ENCODE measurements around the gene AHCYL2. TPM values are rescaled to one million over a fixed set of nuclear protein-coding genes. Genes with fewer than 3 reads are reported as not detected.

The AHCYL2 gene
- total RNA-seq, 5 donors from 2014 or later (not counting 1 experiment from before 2014, with no cell fraction given): 13.1 to 17.6 (median 15.9) TPM

DNA sequence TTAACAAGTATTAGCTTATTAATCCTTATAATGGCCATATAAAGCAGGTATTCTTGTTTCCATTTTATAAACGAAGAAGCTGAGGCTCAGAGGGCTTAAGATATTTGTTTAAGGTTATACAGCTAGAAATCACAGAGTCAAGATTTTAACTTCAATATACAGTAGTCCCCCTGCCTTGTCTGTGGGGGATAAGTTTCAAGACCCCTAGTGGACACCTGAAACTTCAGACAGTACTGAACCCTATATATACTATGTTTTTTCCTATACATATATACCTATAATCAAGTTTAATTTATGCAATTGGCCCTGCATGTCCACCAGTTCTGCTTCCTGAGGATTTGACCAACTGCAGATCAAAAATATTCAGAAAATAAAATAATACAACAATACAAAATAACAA is 165.0 kb downstream of the AHCYL2 start:
- no peaks in the 10 kb centered on the region for H3K9me3 Mint-ChIP-seq
- H3K36me3 Mint-ChIP-seq: peaks cover 24% of the 10 kb centered on the region
- H3K27me3 Mint-ChIP-seq: no peaks in the 10 kb centered on the region
- POLR2A ChIA-PET: interaction anchor here in 1 of 2 donors (0.6 kb wide), 1 partner anchor 51 kb away, joined by 3 read pairs; no protein-coding TSS in a partner anchor
- peaks cover 5 to 10% of the 10 kb centered on the region in 2 donors for H3K36me3 ChIP-seq (ENCODE audit: control insufficient read depth in 2 of 2, extremely low read depth in 1 of 2, insufficient read depth in 1 of 2, low read length in 1 of 2)
- no peaks in the 10 kb centered on the region for H3K4me1 ChIP-seq (ENCODE audit: control insufficient read depth in 1 of 2, extremely low read depth in 1 of 2, insufficient read depth in 2 of 2, low read length in 2 of 2)
- CTCF ChIA-PET: interaction anchor here in 1 of 2 donors (0.8 kb wide), 1 partner anchor 22 kb away, joined by 5 read pairs; no protein-coding TSS in a partner anchor
- H3K4me3 Mint-ChIP-seq: no peak overlapping the region
- H3K27me3 ChIP-seq (replicated peaks in 1 of 2; ENCODE audit: control insufficient read depth in 2 of 2, extremely low read depth in 1 of 2, insufficient read depth in 2 of 2, low read length in 1 of 2): no peaks in the 10 kb centered on the region
- no CpG with 5 or more reads among the region's 1 CpG for whole genome bisulfite sequencing (ENCODE audit: insufficient coverage)
- H3K4me3 ChIP-seq (ENCODE audit: control insufficient read depth in 1 of 2, extremely low read depth in 1 of 2, low read length in 1 of 2): no peak overlapping the region
- H3K27ac ChIP-seq (ENCODE audit: low read length): no peak overlapping the region
- ATAC-seq (replicated peaks in 1 of 4): no peak
- DNase-seq: no peak
- H3K9me3 ChIP-seq: no peaks in the 10 kb centered on the region
- H3K4me1 Mint-ChIP-seq: no peaks in the 10 kb centered on the region
- no peak overlapping the region for H3K27ac Mint-ChIP-seq

- ATAC-seq (replicated peaks in 1 of 4): no peak
- Histone ChIP-seq H3K9me3 (no peaks in the 10 kb centered on the region), H3K27me3 (replicated peaks in 1 of 2; ENCODE audit: control insufficient read depth in 2 of 2, extremely low read depth in 1 of 2, insufficient read depth in 2 of 2, low read length in 1 of 2) (no peaks in the 10 kb centered on the region), H3K4me1 (ENCODE audit: control insufficient read depth in 1 of 2, extremely low read depth in 1 of 2, insufficient read depth in 2 of 2, low read length in 2 of 2) (no peaks in the 10 kb centered on the region), H3K36me3 (ENCODE audit: control insufficient read depth in 2 of 2, extremely low read depth in 1 of 2, insufficient read depth in 1 of 2, low read length in 1 of 2) (peaks cover 5 to 13% of the 10 kb centered on the region in 2 donors), H3K27ac (ENCODE audit: low read length) (no peak overlapping the region), H3K4me3 (ENCODE audit: control insufficient read depth in 1 of 2, extremely low read depth in 1 of 2, low read length in 1 of 2) (no peak overlapping the region)
- no peak for DNase-seq
- H3K9me3 Mint-ChIP-seq: no peaks in the 10 kb centered on the region
- ChIA-PET CTCF (interaction anchor here in 1 of 2 donors (0.8 kb wide), 1 partner anchor 23 kb away, joined by 5 read pairs; no protein-coding TSS in a partner anchor), POLR2A (no interaction called here)
- no peaks in the 10 kb centered on the region for H3K27me3 Mint-ChIP-seq
- no peaks in the 10 kb centered on the region for H3K4me1 Mint-ChIP-seq
- H3K36me3 Mint-ChIP-seq: peaks cover 25% of the 10 kb centered on the region
- no peak overlapping the region for H3K27ac Mint-ChIP-seq
- H3K4me3 Mint-ChIP-seq: no peak overlapping the region
Measured at GRCh38 chr7:129390314-129390713, 165.5 kb downstream of the AHCYL2 start.

DNA sequence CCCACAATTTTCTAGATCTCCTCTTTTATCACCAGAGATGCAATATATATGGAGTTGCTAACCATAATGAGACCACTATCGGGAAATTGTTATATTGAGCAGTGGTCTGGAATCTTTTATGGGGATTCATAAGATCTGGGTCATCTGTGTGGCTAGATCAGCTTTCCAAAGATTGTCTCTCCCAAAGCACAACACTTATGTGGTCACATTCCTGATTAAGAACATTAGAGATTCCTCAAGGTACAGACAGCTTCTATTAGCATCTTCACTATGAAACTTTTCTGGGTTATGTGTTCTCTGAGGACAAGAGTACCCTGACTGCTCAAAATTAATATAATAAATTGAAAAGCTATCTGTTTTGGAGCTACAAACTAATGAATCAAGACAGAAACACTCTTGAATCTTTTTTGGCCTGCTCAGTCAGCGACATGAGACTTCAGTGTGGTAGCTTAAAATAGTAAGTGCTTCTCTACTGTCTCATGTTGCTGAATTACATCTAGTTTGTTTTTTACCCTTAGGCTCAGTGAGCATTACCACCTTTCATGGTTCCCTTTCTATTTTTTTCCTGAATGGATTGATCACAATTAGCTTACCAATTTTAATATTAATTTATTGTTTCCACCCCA is 166.8 kb downstream of the AHCYL2 start:
- CTCF ChIA-PET: interaction anchor here in 1 of 2 donors (1.3 kb wide), 1 partner anchor 619 kb away, joined by 3 read pairs; no protein-coding TSS in a partner anchor
- Mint-ChIP-seq H3K4me1 (no peaks in the 10 kb centered on the region), H3K27me3 (no peaks in the 10 kb centered on the region), H3K9me3 (no peaks in the 10 kb centered on the region), H3K4me3 (no peak overlapping the region), H3K27ac (no peak overlapping the region), H3K36me3 (peaks cover 29% of the 10 kb centered on the region)
- no CpG with 5 or more reads among the region's 2 CpGs for WGBS (ENCODE audit: insufficient coverage)
- H3K4me1 ChIP-seq (ENCODE audit: control insufficient read depth in 1 of 2, extremely low read depth in 1 of 2, insufficient read depth in 2 of 2, low read length in 2 of 2): no peaks in the 10 kb centered on the region
- peaks cover 5 to 15% of the 10 kb centered on the region in 2 donors for H3K36me3 ChIP-seq (ENCODE audit: control insufficient read depth in 2 of 2, extremely low read depth in 1 of 2, insufficient read depth in 1 of 2, low read length in 1 of 2)
- no peak overlapping the region for H3K27ac ChIP-seq (ENCODE audit: low read length)
- no peak overlapping the region for H3K4me3 ChIP-seq (ENCODE audit: control insufficient read depth in 1 of 2, extremely low read depth in 1 of 2, low read length in 1 of 2)
- ATAC-seq (replicated peaks in 1 of 4) (no peak), DNase-seq (no peak)
- H3K9me3 ChIP-seq: no peaks in the 10 kb centered on the region
- POLR2A ChIA-PET: no interaction called here
- H3K27me3 ChIP-seq (replicated peaks in 1 of 2; ENCODE audit: control insufficient read depth in 2 of 2, extremely low read depth in 1 of 2, insufficient read depth in 2 of 2, low read length in 1 of 2): no peaks in the 10 kb centered on the region

DNA sequence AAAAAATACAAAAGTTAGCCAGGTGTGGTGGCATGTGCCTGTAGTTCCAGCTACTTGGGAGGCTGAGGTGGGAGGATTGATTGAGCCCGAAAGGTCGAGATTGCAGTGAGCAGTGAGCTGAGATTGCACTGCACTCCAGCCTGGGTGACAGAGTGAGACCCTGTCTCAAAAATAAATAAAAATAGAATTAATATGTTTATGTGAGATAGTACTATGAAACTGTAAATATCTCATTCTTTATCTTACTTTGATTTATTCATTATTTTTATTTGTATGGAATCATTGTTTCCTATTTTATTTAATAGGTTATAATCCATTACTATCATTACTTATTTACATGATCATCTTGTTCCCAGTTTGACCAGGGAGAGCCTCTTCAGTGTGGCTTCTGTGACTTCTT is 168.4 kb downstream of the AHCYL2 start:
- H3K9me3 Mint-ChIP-seq: no peaks in the 10 kb centered on the region
- no peaks in the 10 kb centered on the region for H3K27me3 Mint-ChIP-seq
- peaks cover 5 to 15% of the 10 kb centered on the region in 2 donors for H3K36me3 ChIP-seq (ENCODE audit: control insufficient read depth in 2 of 2, extremely low read depth in 1 of 2, insufficient read depth in 1 of 2, low read length in 1 of 2)
- WGBS (ENCODE audit: insufficient coverage): no CpG with 5 or more reads among the region's 2 CpGs
- H3K27ac ChIP-seq (ENCODE audit: low read length): no peak overlapping the region
- no peak overlapping the region for H3K4me3 ChIP-seq (ENCODE audit: control insufficient read depth in 1 of 2, extremely low read depth in 1 of 2, low read length in 1 of 2)
- no peak overlapping the region for H3K27ac Mint-ChIP-seq
- H3K36me3 Mint-ChIP-seq: peaks cover 35% of the 10 kb centered on the region
- ATAC-seq (replicated peaks in 1 of 4) (no peak), DNase-seq (no peak)
- CTCF ChIA-PET: no interaction called here
- POLR2A ChIA-PET: interaction anchor here in 1 of 2 donors (0.6 kb wide), 1 partner anchor 114 kb away, joined by 5 read pairs; no protein-coding TSS in a partner anchor
- no peaks in the 10 kb centered on the region for H3K4me1 ChIP-seq (ENCODE audit: control insufficient read depth in 1 of 2, extremely low read depth in 1 of 2, insufficient read depth in 2 of 2, low read length in 2 of 2)
- no peaks in the 10 kb centered on the region for H3K4me1 Mint-ChIP-seq
- H3K27me3 ChIP-seq (replicated peaks in 1 of 2; ENCODE audit: control insufficient read depth in 2 of 2, extremely low read depth in 1 of 2, insufficient read depth in 2 of 2, low read length in 1 of 2): no peaks in the 10 kb centered on the region
- no peak overlapping the region for H3K4me3 Mint-ChIP-seq
- no peaks in the 10 kb centered on the region for H3K9me3 ChIP-seq

DNA sequence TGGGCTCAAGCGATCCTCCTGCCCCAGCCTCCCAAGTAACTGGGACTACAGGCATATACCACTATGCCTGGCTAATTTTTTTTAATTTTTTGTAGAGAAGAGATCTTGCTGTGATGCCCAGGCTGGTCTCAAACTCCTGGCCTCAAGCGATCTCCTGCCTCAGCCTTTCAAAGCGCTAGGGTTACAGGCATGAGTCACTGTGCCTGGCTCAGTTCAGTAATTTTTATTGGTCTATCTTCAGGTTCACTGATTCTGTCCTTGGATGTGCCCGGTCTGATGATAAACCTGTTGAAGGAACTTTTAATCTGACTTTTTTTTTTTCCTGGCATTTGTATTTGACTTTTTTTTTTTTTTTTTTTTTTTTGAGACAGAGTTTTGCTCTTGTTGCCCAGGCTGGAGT is 169.3 kb downstream of the AHCYL2 start:
- no CpG with 5 or more reads among the region's 4 CpGs for WGBS (ENCODE audit: insufficient coverage)
- no peak for DNase-seq
- Histone ChIP-seq H3K27me3 (replicated peaks in 1 of 2; ENCODE audit: control insufficient read depth in 2 of 2, extremely low read depth in 1 of 2, insufficient read depth in 2 of 2, low read length in 1 of 2) (no peaks in the 10 kb centered on the region), H3K27ac (ENCODE audit: low read length) (no peak overlapping the region), H3K4me3 (ENCODE audit: control insufficient read depth in 1 of 2, extremely low read depth in 1 of 2, low read length in 1 of 2) (no peak overlapping the region), H3K36me3 (ENCODE audit: control insufficient read depth in 2 of 2, extremely low read depth in 1 of 2, insufficient read depth in 1 of 2, low read length in 1 of 2) (peaks cover 5 to 15% of the 10 kb centered on the region in 2 donors), H3K4me1 (ENCODE audit: control insufficient read depth in 1 of 2, extremely low read depth in 1 of 2, insufficient read depth in 2 of 2, low read length in 2 of 2) (no peaks in the 10 kb centered on the region), H3K9me3 (no peaks in the 10 kb centered on the region)
- CTCF ChIA-PET: interaction anchor here in 1 of 2 donors (0.6 kb wide), 1 partner anchor 256 kb away, joined by 4 read pairs; no protein-coding TSS in a partner anchor
- no peak overlapping the region for H3K4me3 Mint-ChIP-seq
- no peaks in the 10 kb centered on the region for H3K4me1 Mint-ChIP-seq
- peaks cover 35% of the 10 kb centered on the region for H3K36me3 Mint-ChIP-seq
- no peaks in the 10 kb centered on the region for H3K27me3 Mint-ChIP-seq
- POLR2A ChIA-PET: no interaction called here
- H3K27ac Mint-ChIP-seq: no peak overlapping the region
- no peak for ATAC-seq (replicated peaks in 1 of 4)
- H3K9me3 Mint-ChIP-seq: no peaks in the 10 kb centered on the region

DNA sequence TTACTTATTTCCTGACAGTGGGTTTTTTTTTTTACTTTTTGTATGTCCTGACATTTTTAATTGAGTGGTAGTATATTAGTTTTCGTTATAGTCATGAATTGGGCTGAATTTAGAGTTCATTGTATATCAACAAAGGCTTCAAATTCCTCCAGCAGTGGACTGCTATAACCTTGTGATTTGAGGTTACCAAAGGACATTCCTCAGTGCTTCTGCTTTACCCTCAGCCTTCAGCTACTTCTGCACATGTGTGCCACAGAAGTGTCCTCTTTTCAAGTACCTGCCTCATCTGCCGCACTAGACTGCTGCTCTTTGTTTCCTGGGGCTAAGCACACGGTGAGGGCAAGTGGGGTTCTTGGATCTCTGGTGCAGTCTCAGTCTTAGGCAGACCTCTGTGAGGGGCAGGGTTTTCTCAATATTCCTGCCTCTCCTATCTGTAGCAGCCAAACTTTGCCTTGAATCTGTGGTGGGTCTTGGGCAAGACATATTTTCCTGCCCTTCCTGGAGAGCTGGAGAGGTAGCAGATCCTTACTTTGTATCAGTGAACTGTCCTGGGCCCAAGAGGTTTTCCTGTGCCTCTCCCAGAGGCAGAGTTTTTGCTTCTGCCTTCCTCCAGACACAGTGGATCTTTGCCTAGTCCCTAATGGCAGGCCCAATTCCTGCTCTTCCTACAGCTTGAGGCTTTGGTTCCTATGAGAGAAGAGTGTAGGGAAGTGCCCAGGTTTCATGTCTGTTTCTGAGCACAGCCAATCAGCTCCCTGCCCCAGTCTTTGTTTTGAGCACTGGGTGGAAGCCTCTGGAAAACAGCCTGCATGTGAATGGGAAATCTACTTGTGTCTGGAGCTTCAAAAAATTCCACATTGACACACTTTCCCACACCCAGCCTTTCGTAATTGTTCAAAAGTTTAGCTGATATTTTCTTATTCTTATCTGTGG is 170.4 kb downstream of the AHCYL2 start:
- WGBS (ENCODE audit: insufficient coverage): no CpG with 5 or more reads among the region's 4 CpGs
- Histone ChIP-seq H3K27ac (ENCODE audit: low read length) (no peak overlapping the region), H3K9me3 (no peaks in the 10 kb centered on the region), H3K4me1 (ENCODE audit: control insufficient read depth in 1 of 2, extremely low read depth in 1 of 2, insufficient read depth in 2 of 2, low read length in 2 of 2) (no peaks in the 10 kb centered on the region), H3K4me3 (ENCODE audit: control insufficient read depth in 1 of 2, extremely low read depth in 1 of 2, low read length in 1 of 2) (no peak overlapping the region), H3K36me3 (ENCODE audit: control insufficient read depth in 2 of 2, extremely low read depth in 1 of 2, insufficient read depth in 1 of 2, low read length in 1 of 2) (peaks cover 5 to 19% of the 10 kb centered on the region in 2 donors), H3K27me3 (replicated peaks in 1 of 2; ENCODE audit: control insufficient read depth in 2 of 2, extremely low read depth in 1 of 2, insufficient read depth in 2 of 2, low read length in 1 of 2) (no peaks in the 10 kb centered on the region)
- Mint-ChIP-seq H3K27me3 (no peaks in the 10 kb centered on the region), H3K4me3 (no peak overlapping the region), H3K4me1 (no peaks in the 10 kb centered on the region), H3K9me3 (no peaks in the 10 kb centered on the region), H3K27ac (no peak overlapping the region), H3K36me3 (peaks cover 38% of the 10 kb centered on the region)
- ChIA-PET CTCF (no interaction called here), POLR2A (no interaction called here)
- DNase-seq (no peak), ATAC-seq (replicated peaks in 1 of 4) (no peak)

Data from T-cell (primary cell).